Nephron (organoid): Measurements from ENCODE around the gene SLC2A13.
A peak's percentile ranks its signal among the peaks of the same experiment; 100 is the strongest.

Experiments
- H3K27ac Mint-ChIP-seq, 3 experiments: 2 replicates each; pipeline ENCODE4 v1.8.0; 2020; ENCODE audit warnings: mixed read lengths in 3 of 3, mild to moderate bottlenecking in 2 of 3, moderate library complexity in 1 of 3
- H3K27me3 Mint-ChIP-seq: 2 replicates; pipeline ENCODE4 v1.8.0; 2021; ENCODE audit warnings: low read depth, mild to moderate bottlenecking, moderate library complexity, mixed read lengths
- H3K36me3 Mint-ChIP-seq: 2 replicates; pipeline ENCODE4 v1.8.0; 2020; ENCODE audit warnings: low read depth, mixed read lengths
- H3K4me1 Mint-ChIP-seq: 2 replicates; pipeline ENCODE4 v1.8.0; 2020; ENCODE audit warnings: mixed read lengths
- H3K4me3 Mint-ChIP-seq, 3 experiments: 2 replicates each; pipeline ENCODE4 v1.8.0; 2020; ENCODE audit warnings: mild to moderate bottlenecking in 3 of 3, mixed read lengths in 3 of 3, moderate library complexity in 2 of 3
- H3K9me3 Mint-ChIP-seq: 2 replicates; pipeline ENCODE4 v1.8.0; 2020; ENCODE audit warnings: mixed read lengths
- TF ChIP-seq, protein P1 (sequence below), 3 experiments: fragments of 200-600 bp; sonication (generic); IDR thresholded peaks; one replicate each; pipeline ENCODE4 v1.5.0; 2021; ENCODE audit warnings: antibody characterized with exemption in 3 of 3; ENCODE audit not compliant: unreplicated experiment in 3 of 3

SLC2A13 gene

DNA sequence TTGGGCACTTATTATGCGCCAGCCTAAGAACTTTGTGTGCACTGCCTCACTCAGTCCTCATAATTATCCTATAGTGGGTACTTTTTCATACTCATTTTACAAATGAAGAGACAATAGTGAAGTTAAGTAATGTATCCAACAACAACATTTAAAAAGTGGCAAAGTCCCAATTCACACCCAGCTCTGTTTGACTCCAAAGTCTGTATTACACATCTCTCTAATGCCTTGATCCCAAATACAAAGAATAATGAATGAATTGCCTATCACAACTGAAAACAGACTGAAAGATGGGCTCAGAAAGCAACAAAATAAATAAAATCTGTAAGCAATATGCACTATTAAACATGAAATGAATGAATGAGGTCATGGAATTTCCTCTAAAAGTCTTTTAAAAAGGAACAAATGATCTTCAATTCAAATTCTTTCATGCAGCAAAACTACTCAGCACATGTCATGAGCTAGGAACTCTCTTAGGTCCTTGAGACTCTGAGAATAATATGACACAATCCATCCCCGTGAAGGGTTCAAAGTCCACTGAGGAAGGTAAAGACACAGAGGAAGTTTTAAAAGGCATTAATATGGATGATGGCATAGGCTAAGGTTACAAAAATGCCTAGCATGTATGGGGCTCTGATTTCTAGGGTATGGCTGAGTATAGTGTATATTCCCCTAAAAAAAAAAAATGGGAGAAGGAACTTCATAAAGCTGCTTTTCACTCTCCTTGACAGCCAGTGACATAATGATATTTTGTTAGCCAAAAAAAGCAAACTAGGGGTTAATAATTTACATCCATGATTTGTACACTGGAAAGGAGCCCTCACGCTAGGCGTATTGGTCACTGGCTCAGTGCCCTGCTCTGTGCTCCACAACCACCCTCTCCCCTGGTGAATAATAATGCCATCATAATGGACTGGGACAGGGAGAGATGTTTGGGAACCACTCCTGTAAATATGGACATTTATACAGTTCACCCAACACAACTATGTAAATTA, 103.4 kb downstream of the SLC2A13 start:
- H3K27me3 Mint-ChIP-seq: no peaks in the 10 kb centered on the region
- H3K4me3 Mint-ChIP-seq: no peak overlapping the region

DNA sequence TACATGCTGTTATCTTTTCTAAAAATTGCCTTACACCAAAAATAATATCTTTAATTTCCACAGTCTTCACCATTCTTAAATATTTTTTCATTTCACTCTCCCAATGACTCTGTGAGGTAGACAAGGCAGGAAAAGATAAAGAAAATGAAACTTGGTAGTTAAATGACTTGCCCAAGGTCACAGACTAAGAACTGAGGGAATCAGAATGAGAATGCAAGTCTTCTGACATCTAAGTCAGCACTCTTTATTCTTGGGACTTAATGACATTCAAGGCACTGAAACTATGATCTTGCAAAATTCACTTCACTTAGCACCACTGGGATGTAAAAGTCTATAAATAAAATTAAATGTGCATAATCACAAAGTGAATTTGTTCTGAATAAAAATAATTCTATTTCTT, 104.5 kb downstream of the SLC2A13 start:
- H3K36me3 Mint-ChIP-seq: peaks cover 37% of the 10 kb centered on the region

More for the DNA sequence above, 103.4 kb downstream of the SLC2A13 start:
- TF ChIP-seq, protein P1, sequence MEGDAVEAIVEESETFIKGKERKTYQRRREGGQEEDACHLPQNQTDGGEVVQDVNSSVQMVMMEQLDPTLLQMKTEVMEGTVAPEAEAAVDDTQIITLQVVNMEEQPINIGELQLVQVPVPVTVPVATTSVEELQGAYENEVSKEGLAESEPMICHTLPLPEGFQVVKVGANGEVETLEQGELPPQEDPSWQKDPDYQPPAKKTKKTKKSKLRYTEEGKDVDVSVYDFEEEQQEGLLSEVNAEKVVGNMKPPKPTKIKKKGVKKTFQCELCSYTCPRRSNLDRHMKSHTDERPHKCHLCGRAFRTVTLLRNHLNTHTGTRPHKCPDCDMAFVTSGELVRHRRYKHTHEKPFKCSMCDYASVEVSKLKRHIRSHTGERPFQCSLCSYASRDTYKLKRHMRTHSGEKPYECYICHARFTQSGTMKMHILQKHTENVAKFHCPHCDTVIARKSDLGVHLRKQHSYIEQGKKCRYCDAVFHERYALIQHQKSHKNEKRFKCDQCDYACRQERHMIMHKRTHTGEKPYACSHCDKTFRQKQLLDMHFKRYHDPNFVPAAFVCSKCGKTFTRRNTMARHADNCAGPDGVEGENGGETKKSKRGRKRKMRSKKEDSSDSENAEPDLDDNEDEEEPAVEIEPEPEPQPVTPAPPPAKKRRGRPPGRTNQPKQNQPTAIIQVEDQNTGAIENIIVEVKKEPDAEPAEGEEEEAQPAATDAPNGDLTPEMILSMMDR (IDR thresholded peaks at IDR 0.05; ENCODE audit: unreplicated experiment in 3 of 3): no peak
- Mint-ChIP-seq H3K27ac (peak overlapping the region; percentile 43 to 66 (median 56)), H3K9me3 (peaks cover 32% of the 10 kb centered on the region), H3K36me3 (peaks cover 30% of the 10 kb centered on the region), H3K4me1 (no peaks in the 10 kb centered on the region)

DNA sequence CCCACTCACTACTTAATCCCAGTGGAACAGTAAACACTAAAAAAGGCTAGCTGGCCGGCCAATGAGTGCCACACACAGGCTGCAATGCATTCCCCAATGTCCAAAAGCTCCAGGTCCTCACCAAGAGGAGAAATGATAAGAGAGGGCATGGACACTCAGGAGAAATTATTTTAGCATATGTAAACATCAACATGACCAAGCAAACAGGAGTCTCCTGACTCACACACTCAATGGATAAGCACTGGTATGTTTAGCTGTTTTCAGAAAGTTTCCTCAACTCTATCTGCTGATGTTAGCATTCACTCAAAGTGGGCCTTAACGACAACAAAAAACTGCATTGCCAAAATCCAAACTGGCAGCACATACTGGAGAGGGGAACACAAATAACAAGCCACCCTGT, 105.0 kb downstream of the SLC2A13 start:
- Mint-ChIP-seq H3K27ac (no peak overlapping the region), H3K9me3 (peaks cover 42% of the 10 kb centered on the region), H3K27me3 (no peaks in the 10 kb centered on the region), H3K4me3 (no peak overlapping the region), H3K4me1 (no peaks in the 10 kb centered on the region), H3K36me3 (peaks cover 40% of the 10 kb centered on the region)
- TF ChIP-seq, protein P1 (IDR thresholded peaks at IDR 0.05; ENCODE audit: unreplicated experiment in 3 of 3): no peak

More for the DNA sequence above, 104.5 kb downstream of the SLC2A13 start:
- no peaks in the 10 kb centered on the region for H3K27me3 Mint-ChIP-seq
- peaks cover 39% of the 10 kb centered on the region for H3K9me3 Mint-ChIP-seq
- no peak overlapping the region for H3K27ac Mint-ChIP-seq
- TF ChIP-seq, protein P1 (IDR thresholded peaks at IDR 0.05; ENCODE audit: unreplicated experiment in 3 of 3): no peak
- no peaks in the 10 kb centered on the region for H3K4me1 Mint-ChIP-seq
- no peak overlapping the region for H3K4me3 Mint-ChIP-seq

DNA sequence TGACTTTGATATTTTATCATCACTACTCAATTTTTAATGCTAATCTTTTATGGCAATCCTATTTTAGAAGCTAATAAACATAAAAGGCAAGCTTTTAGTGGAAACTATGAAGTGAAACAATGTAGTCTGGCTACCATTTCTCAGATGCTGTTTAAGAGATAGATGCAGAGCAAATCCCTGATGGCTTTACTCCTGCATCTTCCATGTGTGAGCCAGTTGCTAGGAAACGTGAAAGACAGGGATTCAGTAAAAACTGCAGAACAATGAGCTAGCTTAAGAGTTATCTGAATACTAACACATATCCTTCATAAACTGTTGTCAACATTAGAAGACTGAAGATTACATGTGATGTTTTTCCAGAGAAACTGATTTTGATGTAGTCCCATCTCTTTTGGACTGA, 112.6 kb downstream of the SLC2A13 start:
- H3K9me3 Mint-ChIP-seq: peaks cover 19% of the 10 kb centered on the region
- no peaks in the 10 kb centered on the region for H3K4me1 Mint-ChIP-seq
- H3K27ac Mint-ChIP-seq: no peak overlapping the region
- H3K27me3 Mint-ChIP-seq: no peaks in the 10 kb centered on the region
- TF ChIP-seq, protein P1 (IDR thresholded peaks at IDR 0.05; ENCODE audit: unreplicated experiment in 3 of 3): no peak
- H3K4me3 Mint-ChIP-seq: no peak overlapping the region
- peaks cover 16% of the 10 kb centered on the region for H3K36me3 Mint-ChIP-seq

DNA sequence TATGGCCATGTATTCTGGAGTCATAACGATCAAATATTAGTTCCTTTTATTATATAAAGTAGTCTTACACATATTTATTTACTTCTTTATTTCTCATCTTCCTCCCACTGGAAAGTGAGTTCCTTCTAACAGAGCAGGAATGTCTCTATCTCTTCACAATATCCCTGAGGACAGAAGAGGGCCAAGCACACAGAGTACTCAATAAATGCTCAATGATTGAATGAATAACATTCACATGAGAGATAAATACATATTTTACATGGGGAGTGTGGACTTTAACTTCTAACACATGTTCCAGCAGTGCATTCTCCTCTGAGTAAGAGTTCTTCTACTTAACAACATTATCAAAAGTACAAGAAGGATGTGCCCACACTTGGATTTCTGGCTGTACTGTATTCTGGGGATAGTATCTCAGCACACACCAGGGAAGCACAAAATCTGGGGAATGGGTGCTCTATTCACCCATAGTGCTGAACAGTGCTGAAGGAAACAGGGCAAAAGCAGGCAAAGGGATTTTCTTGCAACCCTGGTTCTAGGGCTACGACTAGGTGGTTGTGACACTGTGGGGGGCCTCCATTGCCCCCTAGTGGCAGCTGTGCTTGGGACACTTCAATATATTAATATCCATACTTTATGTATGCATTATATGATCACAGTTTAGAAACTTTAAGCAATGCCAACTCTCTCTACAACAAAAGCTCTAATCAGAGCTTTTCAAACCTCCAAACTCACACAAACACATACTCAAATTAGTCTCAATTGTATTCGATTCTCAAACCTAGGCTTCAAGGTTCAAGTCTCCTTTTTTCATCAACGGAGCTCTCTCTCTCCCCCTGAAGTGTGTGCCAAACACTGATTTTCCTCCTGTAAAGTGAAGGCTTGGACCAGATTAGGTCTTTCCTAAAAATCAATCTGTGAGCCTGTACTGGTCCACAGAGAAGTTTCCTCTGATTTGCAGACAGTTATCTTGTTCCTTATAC, 115.5 kb downstream of the SLC2A13 start:
- H3K4me3 Mint-ChIP-seq: no peak overlapping the region
- no peaks in the 10 kb centered on the region for H3K9me3 Mint-ChIP-seq
- H3K36me3 Mint-ChIP-seq: no peaks in the 10 kb centered on the region
- H3K27me3 Mint-ChIP-seq: no peaks in the 10 kb centered on the region
- no peak overlapping the region for H3K27ac Mint-ChIP-seq
- H3K4me1 Mint-ChIP-seq: no peaks in the 10 kb centered on the region
- TF ChIP-seq, protein P1 (IDR thresholded peaks at IDR 0.05; ENCODE audit: unreplicated experiment in 3 of 3): peak; percentile 48 to 87 (median 62)
